Measurements from ENCODE around the gene FLT4. TPM values are rescaled to one million over a fixed set of nuclear protein-coding genes. Genes with fewer than 3 reads are reported as not detected.

Gene FLT4
- total RNA-seq, 1 donor from 2014 or later = 6.1 TPM

GRCh38 chr5:180557217-180557809, 92.1 kb downstream of the FLT4 start:
- no peak for DNase-seq
- Histone ChIP-seq H3K9me3 (replicated peaks) (no peaks in the 10 kb centered on the region), H3K4me3 (no peak overlapping the region), H3K4me1 (no peaks in the 10 kb centered on the region), H3K36me3 (peaks cover 23% of the 10 kb centered on the region), H3K27ac (replicated peaks) (no peak overlapping the region), H3K27me3 (ENCODE audit: low read depth) (no peaks in the 10 kb centered on the region)
- intact Hi-C loops (cut with micrococcal nuclease) = no loop called here
- TF ChIP-seq CTCF (IDR thresholded peaks at IDR 0.05; ENCODE audit: borderline replicate concordance) = no peak

GRCh38 chr5:180555168-180555921, 94.1 kb downstream of the FLT4 start:
- Histone ChIP-seq H3K27ac (replicated peaks) (no peak overlapping the region), H3K4me3 (no peak overlapping the region), H3K36me3 (peaks cover 39% of the 10 kb centered on the region), H3K4me1 (no peaks in the 10 kb centered on the region), H3K9me3 (replicated peaks) (no peaks in the 10 kb centered on the region), H3K27me3 (ENCODE audit: low read depth) (no peaks in the 10 kb centered on the region)
- intact Hi-C loops (cut with micrococcal nuclease) = no loop called here
- TF ChIP-seq CTCF (IDR thresholded peaks at IDR 0.05; ENCODE audit: borderline replicate concordance) = no peak
- DNase-seq = no peak

GRCh38 chr5:180553530-180553929, 95.9 kb downstream of the FLT4 start:
- H3K4me3 ChIP-seq = no peak overlapping the region
- no peaks in the 10 kb centered on the region for H3K27me3 ChIP-seq (ENCODE audit: low read depth)
- H3K27ac ChIP-seq (replicated peaks) = no peak overlapping the region
- intact Hi-C loops (cut with micrococcal nuclease) = no loop called here
- no peak for DNase-seq
- no peak for TF ChIP-seq CTCF (IDR thresholded peaks at IDR 0.05; ENCODE audit: borderline replicate concordance)
- H3K9me3 ChIP-seq (replicated peaks) = no peaks in the 10 kb centered on the region
- H3K4me1 ChIP-seq = peaks cover 4% of the 10 kb centered on the region
- H3K36me3 ChIP-seq = peaks cover 45% of the 10 kb centered on the region

Other genes with a start within 250 kb of the FLT4 start
- 15.9 TPM for gene CNOT6, start 155.2 kb downstream of the FLT4 start, total RNA-seq
- gene SCGB3A1, start 58.1 kb downstream of the FLT4 start, total RNA-seq = not detected
- gene OR2Y1, start 90.5 kb upstream of the FLT4 start, total RNA-seq = not detected
- gene MGAT1, start 153.2 kb upstream of the FLT4 start, total RNA-seq = 60.4 TPM
- gene ZFP62, start 211.7 kb upstream of the FLT4 start, total RNA-seq = 15.9 TPM
- 0.58 TPM for gene BTNL8, start 249.6 kb upstream of the FLT4 start, total RNA-seq